Dermis microvascular lymphatic vessel endothelial cell (primary cell): Measurements from ENCODE around the gene SSTR5. TPM values are rescaled to one million over a fixed set of nuclear protein-coding genes. Genes with fewer than 3 reads are reported as not detected.
A peak's percentile ranks its signal among the peaks of the same experiment; 100 is the strongest.
"Not testable (repeated sequence)": the region's sequence is repeated elsewhere in the genome, so short reads cannot be mapped to it uniquely, and the experiment has no call there.

Experiments
- DNase-seq, 2 donors: peaks; one replicate each; pipeline versions ENCODE4 v3.0.0 to v3.0.0-alpha.2; 2010; ENCODE audit warnings: low read depth in 2 of 2
- total RNA-seq: library from RNA; depleted of rRNA; stranded (reverse); fragments of >200 nt; gene quantifications from 2 replicates; pipeline ENCODE4 v1.2.1, GENCODE V29; 2014

SSTR5 gene
- total RNA-seq, 1 donor from 2014 or later = 0.13 TPM

DNA sequence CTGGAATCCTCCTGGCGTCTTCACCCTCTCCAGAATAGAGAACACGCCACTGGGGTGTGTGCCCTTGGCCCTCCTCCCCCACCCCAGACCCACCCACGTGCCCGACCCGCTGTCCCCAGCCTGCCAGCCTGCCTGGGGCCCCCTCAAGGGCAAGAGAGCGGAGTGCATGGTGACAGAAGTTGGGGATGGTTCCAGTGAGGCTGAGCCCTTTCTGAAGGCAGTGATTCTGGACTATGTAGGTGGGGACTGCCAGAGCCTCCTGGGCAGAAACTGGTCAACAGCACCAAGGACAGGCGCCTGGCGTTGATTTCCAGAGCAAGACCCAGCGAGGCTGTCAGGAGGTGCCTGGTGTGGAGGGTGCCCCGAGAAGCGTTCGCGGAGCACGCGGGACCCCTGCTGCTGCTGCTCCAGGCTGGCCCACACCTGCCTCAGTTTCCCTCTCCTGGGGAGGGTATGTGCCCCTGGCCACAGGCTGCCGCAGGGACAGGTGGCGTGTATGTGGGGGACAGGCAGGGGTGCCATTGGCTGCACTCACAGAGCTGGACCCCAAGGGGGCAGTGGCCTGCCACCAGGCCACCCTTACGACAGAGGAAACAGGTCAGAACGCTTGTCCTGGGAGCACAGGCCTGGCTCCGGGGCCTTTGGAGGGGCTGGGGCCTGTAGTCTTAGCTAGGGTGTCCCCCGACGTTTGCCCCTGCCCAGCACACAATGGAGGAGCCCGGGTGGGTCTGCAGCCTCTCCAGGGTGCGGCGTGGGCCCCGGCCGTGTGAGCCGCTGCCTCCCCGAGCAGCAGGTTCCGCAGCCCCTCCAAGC is 1.2 kb downstream of the SSTR5 start:
- peak in 1 of 2 donors; percentile 21 for DNase-seq

- no peak for DNase-seq
Measured at GRCh38 chr16:1074379-1074649, 1.8 kb downstream of the SSTR5 start.

DNA sequence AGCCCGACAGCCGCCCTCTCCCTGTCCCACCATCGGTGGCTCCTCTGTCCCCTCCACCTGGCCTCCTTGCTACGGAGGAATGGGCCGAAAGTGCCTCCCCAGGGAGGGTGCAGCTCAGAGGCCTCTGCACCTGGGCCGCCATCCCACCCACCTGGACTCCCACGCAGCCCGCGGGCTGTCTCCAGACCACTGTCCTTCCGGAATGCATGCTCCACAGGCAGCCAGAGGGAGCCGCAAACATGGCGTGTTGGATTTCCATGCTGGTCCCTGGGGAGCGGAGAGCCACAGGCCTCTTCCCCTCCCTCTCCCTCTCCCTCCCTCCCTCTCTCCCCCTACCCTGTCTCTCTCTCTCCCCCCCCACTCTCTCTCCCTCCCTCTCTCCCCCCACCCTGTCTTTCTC is 3.0 kb downstream of the SSTR5 start:
- no peak for DNase-seq

- no peak for DNase-seq
Measured at GRCh38 chr16:1076801-1077576, 4.4 kb downstream of the SSTR5 start.

DNA sequence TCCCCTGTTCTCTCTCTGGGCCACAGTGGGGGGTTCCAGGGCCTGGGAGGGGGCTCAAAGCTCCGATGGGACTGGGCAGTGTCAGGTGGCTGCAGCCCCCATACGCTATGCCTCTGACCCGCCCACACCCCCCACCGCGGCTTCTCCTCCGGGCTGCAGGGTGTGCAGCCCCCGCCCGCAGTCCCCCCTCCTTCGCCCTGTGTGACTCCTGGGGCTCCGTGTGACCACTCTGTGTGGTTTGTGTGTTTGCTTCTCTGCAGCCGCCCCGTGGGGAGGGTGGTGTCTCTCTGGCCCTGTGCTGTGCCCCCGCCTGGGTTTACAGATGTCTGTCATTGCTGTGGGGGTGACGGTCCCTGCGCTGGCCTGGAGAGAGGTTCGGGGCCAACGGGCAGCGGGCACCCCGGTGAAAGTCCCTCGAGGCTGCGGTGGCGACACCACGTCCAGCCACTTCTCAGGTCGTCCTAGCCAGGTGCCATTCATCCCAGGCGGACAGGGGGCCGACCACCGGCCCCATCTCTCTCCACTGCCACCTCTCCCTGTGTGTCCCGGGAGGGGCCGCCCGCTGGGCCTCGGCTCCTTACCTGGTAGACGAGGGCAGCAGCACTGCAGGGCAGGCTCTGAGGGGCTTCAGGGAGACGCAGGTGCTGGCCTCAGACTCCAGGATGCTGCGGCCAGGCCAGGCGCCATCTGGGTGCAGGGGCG is 5.5 kb downstream of the SSTR5 start:
- DNase-seq = no peak

DNA sequence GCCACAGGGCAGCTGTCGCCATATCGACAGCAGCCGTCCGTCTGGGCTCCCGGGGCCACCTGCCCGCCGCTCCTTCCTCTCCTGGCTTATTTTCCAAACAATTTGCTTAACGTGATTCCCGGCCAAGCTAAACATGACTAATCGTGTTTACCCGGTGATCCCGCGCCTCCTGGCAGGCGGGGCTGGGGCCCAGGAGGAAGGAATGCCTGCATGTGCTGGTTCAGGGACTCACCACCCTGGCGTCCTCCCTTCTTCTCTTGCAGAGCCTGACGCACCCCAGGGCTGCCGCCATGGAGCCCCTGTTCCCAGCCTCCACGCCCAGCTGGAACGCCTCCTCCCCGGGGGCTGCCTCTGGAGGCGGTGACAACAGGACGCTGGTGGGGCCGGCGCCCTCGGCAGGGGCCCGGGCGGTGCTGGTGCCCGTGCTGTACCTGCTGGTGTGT is 6.1 kb downstream of the SSTR5 start:
- peak; percentile 84 to 94 for DNase-seq

DNA sequence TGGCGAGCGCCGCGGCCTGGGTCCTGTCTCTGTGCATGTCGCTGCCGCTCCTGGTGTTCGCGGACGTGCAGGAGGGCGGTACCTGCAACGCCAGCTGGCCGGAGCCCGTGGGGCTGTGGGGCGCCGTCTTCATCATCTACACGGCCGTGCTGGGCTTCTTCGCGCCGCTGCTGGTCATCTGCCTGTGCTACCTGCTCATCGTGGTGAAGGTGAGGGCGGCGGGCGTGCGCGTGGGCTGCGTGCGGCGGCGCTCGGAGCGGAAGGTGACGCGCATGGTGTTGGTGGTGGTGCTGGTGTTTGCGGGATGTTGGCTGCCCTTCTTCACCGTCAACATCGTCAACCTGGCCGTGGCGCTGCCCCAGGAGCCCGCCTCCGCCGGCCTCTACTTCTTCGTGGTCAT is 6.8 kb downstream of the SSTR5 start:
- DNase-seq = no peak

DNA sequence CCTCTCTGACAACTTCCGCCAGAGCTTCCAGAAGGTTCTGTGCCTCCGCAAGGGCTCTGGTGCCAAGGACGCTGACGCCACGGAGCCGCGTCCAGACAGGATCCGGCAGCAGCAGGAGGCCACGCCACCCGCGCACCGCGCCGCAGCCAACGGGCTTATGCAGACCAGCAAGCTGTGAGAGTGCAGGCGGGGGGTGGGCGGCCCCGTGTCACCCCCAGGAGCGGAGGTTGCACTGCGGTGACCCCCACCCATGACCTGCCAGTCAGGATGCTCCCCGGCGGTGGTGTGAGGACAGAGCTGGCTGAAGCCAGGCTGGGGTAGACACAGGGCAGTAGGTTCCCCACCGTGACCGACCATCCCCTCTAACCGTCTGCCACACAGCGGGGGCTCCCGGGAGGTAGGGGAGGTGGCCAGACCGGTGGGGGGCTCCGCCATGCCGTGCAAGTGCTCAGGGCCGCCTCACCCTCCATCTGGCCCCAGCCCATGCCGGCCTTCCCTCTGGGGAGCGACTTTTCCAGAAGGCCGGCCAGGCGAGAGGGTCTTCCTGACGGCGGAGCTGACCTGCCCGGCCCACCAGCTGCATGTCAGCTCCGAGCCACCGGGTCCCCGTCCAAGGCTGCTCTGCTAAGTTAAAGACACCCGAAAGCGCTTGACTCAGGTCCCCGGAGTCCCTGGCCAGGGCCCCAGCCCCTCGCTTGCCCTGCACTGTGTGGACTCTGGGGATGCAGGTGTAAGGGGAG is 7.4 kb downstream of the SSTR5 start:
- no peak for DNase-seq

DNA sequence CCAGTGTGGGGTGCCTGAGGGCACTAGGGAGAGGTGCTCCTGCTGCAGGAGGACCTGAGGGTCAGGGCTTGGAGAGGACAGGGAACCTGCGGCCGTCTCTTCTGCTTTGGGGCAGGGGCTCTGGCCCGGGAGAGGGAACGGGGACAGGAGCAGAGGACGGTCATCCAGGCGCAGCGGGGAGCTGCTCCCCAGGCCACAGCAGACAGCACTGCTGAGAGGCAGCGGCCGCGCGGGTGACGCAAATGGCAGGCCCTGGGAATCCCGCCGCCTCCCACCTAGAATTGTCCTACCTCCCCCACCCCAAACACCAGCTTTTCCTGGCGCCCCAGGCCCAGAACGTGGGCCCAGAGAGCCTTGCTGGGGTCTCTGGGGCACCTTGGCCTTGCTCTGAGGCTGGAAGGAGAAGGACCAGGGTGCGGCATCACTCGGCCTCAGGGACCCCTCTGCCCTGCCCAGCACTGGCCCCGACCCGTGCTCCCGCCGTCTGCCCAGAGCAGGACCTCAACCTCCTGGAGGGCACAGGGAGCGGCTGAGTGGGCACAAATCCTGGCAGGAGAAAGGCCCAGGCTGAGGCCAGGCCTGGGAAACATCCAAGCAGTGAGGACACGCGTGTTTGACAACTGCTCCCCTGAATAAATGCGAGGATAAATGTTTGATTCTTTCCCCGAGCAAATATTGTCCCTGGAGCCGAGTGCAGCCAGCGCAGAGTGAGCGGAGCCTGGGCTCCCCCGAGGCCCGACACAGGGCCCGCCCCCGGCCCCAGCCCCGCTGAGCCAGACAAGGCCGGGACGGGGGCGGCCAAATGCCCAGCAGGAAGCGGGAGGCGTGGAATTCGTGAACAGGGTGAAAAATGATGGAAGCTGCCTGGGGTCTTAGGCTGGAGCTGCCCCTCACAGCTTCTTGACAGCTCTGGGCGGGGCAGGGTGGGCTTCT is 8.5 kb downstream of the SSTR5 start:
- DNase-seq = peak in 1 of 2 donors; percentile 40

DNA sequence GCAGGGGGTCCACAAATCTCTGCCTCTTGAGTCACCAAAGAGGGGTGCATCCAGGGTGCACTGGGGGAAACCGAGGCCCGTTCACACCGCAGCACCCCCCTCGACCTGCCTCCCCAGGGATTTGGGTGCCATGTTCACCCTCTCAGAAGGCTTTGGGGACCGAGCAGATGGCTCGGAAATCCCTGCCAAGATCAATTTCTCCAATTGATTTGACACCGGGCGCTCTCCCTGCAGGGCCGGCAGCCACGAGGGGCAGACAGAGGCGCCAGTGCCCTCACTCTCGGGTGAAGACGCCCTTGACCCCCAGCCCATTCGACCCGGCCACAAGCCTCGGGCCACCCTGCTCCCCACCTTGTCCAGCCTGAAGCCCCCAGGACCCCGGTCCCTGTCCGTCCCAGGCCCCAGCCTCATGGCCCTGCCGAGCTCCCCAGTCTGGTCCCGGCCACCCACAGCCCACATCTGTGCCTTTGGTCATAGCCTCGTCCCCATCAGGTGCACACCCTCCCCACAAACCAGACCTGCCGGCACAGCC is 9.3 kb downstream of the SSTR5 start:
- no peak for DNase-seq

DNA sequence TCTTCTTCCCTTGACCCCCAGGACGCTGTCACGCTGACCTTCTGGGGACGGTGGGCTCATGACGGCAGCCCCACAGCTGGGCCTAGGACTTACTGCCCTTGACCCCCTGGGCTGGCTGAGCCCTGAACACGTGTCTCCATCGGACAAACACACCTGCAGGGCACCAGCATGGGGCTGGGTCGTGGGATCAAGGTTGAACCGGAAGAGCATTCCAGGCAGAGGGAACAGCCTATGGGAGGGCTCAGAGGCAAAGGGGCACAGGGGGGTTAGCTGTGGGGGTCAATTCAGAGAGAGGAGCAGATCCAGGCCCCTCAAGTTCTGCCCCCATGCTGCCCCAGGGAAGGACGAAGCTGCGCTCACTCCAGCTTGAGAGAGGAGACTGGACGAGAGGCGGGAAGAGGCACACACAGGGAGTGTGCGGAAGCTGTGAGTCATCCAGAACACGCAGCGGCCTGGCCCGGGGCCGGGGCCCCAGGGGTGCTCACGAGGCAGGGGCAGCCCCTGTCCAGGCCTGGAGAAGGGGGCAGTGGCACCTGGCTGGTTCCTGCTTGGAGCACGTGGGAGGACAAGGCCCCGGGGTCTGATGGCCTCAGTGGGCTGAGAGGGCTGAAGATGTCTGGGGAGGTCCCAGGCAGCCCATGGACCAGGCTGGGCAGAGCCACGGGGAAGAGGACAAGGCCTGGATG is 9.9 kb downstream of the SSTR5 start:
- DNase-seq = peak; percentile 54 to 86

DNA sequence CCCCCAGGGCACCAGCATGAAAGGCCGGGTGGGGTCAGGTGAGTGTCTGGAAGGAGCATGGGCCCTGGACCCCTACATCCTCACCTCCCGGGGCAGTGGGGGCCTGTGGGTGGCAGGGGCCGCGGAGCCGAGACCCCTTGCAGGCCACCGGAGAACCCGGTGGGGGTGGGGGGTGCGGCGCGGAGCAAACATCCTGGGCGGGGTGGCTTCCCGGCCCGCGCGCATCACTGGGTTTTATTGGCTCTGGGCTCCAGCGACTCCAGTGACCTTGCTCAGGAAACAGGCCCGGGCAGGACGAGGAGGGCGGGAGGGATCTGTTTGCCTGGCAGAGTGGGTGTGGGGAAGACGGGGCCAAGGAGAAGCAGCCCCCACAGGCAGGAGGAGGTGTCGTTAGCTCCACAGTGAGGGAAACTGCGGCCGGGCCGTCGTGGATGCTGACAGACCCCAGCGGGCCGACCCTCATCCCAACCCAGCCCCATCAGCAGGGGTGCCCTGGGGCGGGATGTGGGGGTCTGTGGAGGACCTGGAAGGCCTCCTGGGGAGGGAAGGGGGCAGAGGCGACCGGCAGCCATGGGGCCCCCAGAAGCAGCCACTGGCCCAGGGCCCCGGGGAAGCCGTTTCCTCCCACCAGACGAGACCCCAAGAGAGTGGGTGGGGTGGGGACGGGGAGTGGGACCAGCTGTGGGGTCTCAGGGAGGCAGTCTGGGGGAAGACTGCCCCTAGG is 10.6 kb downstream of the SSTR5 start:
- peak in 1 of 2 donors; percentile 31 for DNase-seq

DNA sequence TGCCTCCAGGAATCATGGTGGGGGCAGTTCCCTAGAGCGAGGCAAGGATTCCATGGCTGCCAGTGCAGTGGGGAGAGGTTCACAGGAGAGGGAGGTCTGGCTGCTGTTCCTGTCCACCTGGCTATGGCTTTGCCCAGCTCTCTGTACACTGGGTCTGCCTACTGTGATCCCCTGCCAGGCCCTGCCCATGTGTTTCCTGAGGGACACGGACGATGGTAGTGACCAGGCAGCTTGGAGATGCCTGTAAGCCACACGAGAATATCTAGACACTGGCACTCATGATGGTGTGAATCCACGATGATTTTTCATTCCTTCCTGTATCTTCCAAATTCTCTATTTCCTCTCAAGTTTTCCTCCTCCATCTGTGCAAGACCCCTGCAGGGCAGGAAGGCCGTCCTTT is 12.4 kb downstream of the SSTR5 start:
- no peak for DNase-seq

DNA sequence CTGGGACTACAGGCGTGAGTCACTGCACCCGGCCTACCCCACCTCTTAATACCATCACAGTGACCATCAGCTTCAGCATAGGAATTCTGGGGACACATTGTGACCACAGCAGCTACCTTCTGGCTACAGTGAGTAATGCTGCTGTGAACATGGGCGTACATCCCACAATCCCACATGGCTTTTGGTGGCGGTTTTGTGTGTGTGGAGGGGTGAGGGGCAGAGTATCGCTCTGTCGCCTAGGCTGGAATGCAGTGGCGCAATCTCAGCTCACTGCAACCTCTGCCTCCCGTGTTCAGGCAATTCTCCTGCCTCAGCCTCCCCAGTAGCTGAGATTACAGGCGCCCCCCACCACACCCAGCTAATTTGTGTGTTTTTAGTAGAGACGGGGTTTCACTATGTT is 13.9 kb downstream of the SSTR5 start:
- not testable (repeated sequence) for DNase-seq

GRCh38 chr16:1088295-1089170 is 16.0 kb downstream of the SSTR5 start:
- DNase-seq = peak; percentile 14 to 34

- DNase-seq = no peak
Measured at GRCh38 chr16:1089439-1089821, 16.9 kb downstream of the SSTR5 start.

- no peak for DNase-seq
Measured at GRCh38 chr16:1089822-1090619, 17.5 kb downstream of the SSTR5 start.
